Esophagus squamous epithelium (tissue), 4 donors: ENCODE measurements around the gene ARHGEF28.

Source experiments
- POLR2A ChIP-seq, 4 donors: fragments of 450-650 bp; IDR thresholded peaks; one replicate each; pipeline ENCODE4 v1.6.1; 2017; ENCODE audit warnings: antibody characterized with exemption in 4 of 4, mild to moderate bottlenecking in 4 of 4, moderate library complexity in 3 of 4
- TF ChIP-seq, protein P1 (sequence below), 6 experiments: fragments of 450-650 bp in 4 of 6; fragments of 200-600 bp in 2 of 6; sonication (generic) in 2 of 6; IDR thresholded peaks; one replicate each; pipeline ENCODE4 v1.5.1; 2016 to 2019; ENCODE audit warnings: antibody characterized with exemption in 6 of 6, mild to moderate bottlenecking in 4 of 6, moderate library complexity in 4 of 6

DNA sequence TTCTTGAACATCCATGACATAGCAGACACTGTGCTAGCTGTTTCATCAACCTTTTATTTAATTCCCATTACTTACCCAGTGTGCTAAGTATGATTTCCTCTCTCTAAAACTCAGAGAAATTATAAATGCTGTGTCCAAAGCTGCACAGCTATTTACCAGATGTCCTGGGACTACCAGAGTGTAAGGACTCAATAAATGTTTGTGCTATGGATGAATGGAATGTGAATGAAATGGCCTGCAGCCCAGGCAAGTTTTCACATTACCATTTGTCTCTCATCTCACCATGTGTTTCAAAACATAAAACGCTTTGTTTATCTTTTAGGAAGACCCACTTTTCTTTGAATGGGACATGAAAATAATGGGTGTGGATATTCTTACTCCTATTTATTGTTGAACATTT is 96.2 kb downstream of the ARHGEF28 start:
- TF ChIP-seq, protein P1, sequence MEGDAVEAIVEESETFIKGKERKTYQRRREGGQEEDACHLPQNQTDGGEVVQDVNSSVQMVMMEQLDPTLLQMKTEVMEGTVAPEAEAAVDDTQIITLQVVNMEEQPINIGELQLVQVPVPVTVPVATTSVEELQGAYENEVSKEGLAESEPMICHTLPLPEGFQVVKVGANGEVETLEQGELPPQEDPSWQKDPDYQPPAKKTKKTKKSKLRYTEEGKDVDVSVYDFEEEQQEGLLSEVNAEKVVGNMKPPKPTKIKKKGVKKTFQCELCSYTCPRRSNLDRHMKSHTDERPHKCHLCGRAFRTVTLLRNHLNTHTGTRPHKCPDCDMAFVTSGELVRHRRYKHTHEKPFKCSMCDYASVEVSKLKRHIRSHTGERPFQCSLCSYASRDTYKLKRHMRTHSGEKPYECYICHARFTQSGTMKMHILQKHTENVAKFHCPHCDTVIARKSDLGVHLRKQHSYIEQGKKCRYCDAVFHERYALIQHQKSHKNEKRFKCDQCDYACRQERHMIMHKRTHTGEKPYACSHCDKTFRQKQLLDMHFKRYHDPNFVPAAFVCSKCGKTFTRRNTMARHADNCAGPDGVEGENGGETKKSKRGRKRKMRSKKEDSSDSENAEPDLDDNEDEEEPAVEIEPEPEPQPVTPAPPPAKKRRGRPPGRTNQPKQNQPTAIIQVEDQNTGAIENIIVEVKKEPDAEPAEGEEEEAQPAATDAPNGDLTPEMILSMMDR (IDR thresholded peaks at IDR 0.05), result no peak
- no peak for TF ChIP-seq POLR2A (IDR thresholded peaks at IDR 0.05)
